Loucy (cell line): Measurements from ENCODE around the gene TXNRD2.

Source experiments
- H2AFZ ChIP-seq: fragments of 200-600 bp; sonication (generic); 2 replicates; pipeline ENCODE4 v1.6.0; 2016; ENCODE audit warnings: antibody characterized with exemption, mild to moderate bottlenecking, low read length, moderate library complexity
- H3F3A ChIP-seq: fragments of 200-600 bp; 2 replicates; pipeline ENCODE4 v1.6.0; 2016; ENCODE audit warnings: antibody characterized with exemption, low read depth, mild to moderate bottlenecking
- H3K27me3 ChIP-seq: fragments of 200-600 bp; sonication (generic); 2 replicates; pipeline ENCODE4 v1.6.1; 2014; ENCODE audit warnings: low read length, mild to moderate bottlenecking; ENCODE audit not compliant: insufficient read depth, poor library complexity, severe bottlenecking
- H3K36me3 ChIP-seq: fragments of 200-600 bp; sonication (generic); 2 replicates; pipeline ENCODE4 v1.6.1; 2016; ENCODE audit warnings: low read length; ENCODE audit not compliant: insufficient read depth
- H3K4me1 ChIP-seq: fragments of 200-600 bp; sonication (generic); 2 replicates; pipeline ENCODE4 v1.5.1; 2014; ENCODE audit warnings: low read length, mild to moderate bottlenecking; ENCODE audit not compliant: insufficient read depth, poor library complexity, severe bottlenecking
- H3K4me2 ChIP-seq: fragments of 200-600 bp; sonication (generic); 2 replicates; pipeline ENCODE4 v1.6.0; 2014; ENCODE audit warnings: antibody characterized with exemption, low read length, low read depth, mild to moderate bottlenecking; ENCODE audit not compliant: poor library complexity, severe bottlenecking
- H3K4me3 ChIP-seq: fragments of 200-600 bp; sonication (generic); 2 replicates; pipeline ENCODE4 v1.5.1; 2014; ENCODE audit warnings: low read length, mild to moderate bottlenecking, mixed read lengths; ENCODE audit not compliant: poor library complexity, severe bottlenecking
- H3K79me2 ChIP-seq: fragments of 200-600 bp; sonication (generic); 2 replicates; pipeline ENCODE4 v1.6.1; 2014; ENCODE audit warnings: low read length; ENCODE audit not compliant: insufficient read depth
- H3K9ac ChIP-seq: fragments of 200-600 bp; sonication (generic); 2 replicates; pipeline ENCODE4 v1.6.0; 2014; ENCODE audit warnings: mild to moderate bottlenecking, low read depth, low read length, moderate library complexity; ENCODE audit not compliant: poor library complexity, severe bottlenecking
- H3K9me2 ChIP-seq: fragments of 200-600 bp; sonication (generic); replicated peaks from 2 replicates; pipeline ENCODE4 v1.6.1; 2016; ENCODE audit warnings: low read depth, low read length, mixed read lengths
- H3K9me3 ChIP-seq: fragments of 200-600 bp; sonication (generic); 2 replicates; pipeline ENCODE4 v1.6.1; 2014; ENCODE audit warnings: mild to moderate bottlenecking, antibody characterized with exemption, low read length, low read depth; ENCODE audit not compliant: insufficient read depth
- H4K20me1 ChIP-seq: fragments of 200-600 bp; sonication (generic); 2 replicates; pipeline ENCODE4 v1.6.0; 2014; ENCODE audit warnings: antibody characterized with exemption, low read length, mild to moderate bottlenecking; ENCODE audit not compliant: insufficient read depth, poor library complexity, severe bottlenecking
- CTCF ChIP-seq: fragments of 200-600 bp; sonication (generic); conservative IDR thresholded peaks from 2 replicates; pipeline ENCODE4 v1.5.1; 2014; ENCODE audit warnings: mild to moderate bottlenecking, antibody characterized with exemption, low read length
- EZH2phosphoT487 ChIP-seq: fragments of 200-600 bp; IDR thresholded peaks from 2 replicates; pipeline ENCODE4 v1.6.1; 2018; ENCODE audit warnings: antibody characterized with exemption, mild to moderate bottlenecking, moderate library complexity, borderline replicate concordance

The TXNRD2 gene

GRCh38 chr22:19888131-19888746 is 53.4 kb downstream of the TXNRD2 start:
- Histone ChIP-seq H3F3A (peaks cover 20% of the 10 kb centered on the region), H2AFZ (no peak overlapping the region), H3K9me3 (no peaks in the 10 kb centered on the region), H3K4me2 (no peak overlapping the region), H4K20me1 (no peaks in the 10 kb centered on the region), H3K36me3 (no peaks in the 10 kb centered on the region), H3K27me3 (no peaks in the 10 kb centered on the region), H3K9me2 (no peaks in the 10 kb centered on the region), H3K4me1 (peaks cover 65% of the 10 kb centered on the region), H3K79me2 (peaks cover 11% of the 10 kb centered on the region; the same call in 1 of the 2 replicates), H3K9ac (no peak overlapping the region), H3K4me3 (no peak overlapping the region)
- TF ChIP-seq EZH2phosphoT487 (no peak), CTCF (no peak)

- no peak overlapping the region for H3K4me3 ChIP-seq
- no peaks in the 10 kb centered on the region for H3K9me2 ChIP-seq
- H3K27me3 ChIP-seq = no peaks in the 10 kb centered on the region
- no peak for TF ChIP-seq EZH2phosphoT487
- TF ChIP-seq CTCF = no peak
- H3K4me1 ChIP-seq = peaks cover 57% of the 10 kb centered on the region
- H3K9me3 ChIP-seq = no peaks in the 10 kb centered on the region
- peaks cover 12% of the 10 kb centered on the region for H3F3A ChIP-seq
- 0 out of 2 replicates have a peak overlapping the region, but pooled peaks have one; percentile 16 for H2AFZ ChIP-seq
- H3K9ac ChIP-seq = peak overlapping the region; percentile 55
- H4K20me1 ChIP-seq = no peaks in the 10 kb centered on the region
- peak overlapping the region; percentile 40 for H3K4me2 ChIP-seq
- H3K36me3 ChIP-seq = no peaks in the 10 kb centered on the region
- H3K79me2 ChIP-seq = peaks cover 11% of the 10 kb centered on the region; the same call in 1 of the 2 replicates
These were observed 54.2 kb downstream of the TXNRD2 start for GRCh38 chr22:19887256-19887985.

- Histone ChIP-seq H3K9ac (peak overlapping the region; percentile 55), H4K20me1 (no peaks in the 10 kb centered on the region), H3F3A (peaks cover 7% of the 10 kb centered on the region; the same call in 1 of the 2 replicates), H3K4me3 (no peak overlapping the region), H3K9me3 (no peaks in the 10 kb centered on the region), H3K36me3 (no peaks in the 10 kb centered on the region), H2AFZ (0 out of 2 replicates have a peak overlapping the region, but pooled peaks have one; percentile 16), H3K27me3 (no peaks in the 10 kb centered on the region), H3K4me2 (peak overlapping the region; percentile 40), H3K4me1 (peaks cover 53% of the 10 kb centered on the region), H3K9me2 (no peaks in the 10 kb centered on the region), H3K79me2 (peaks cover 11% of the 10 kb centered on the region; the same call in 1 of the 2 replicates)
- TF ChIP-seq EZH2phosphoT487 (no peak), CTCF (no peak)
These were observed 54.9 kb downstream of the TXNRD2 start for GRCh38 chr22:19886605-19887255.
